AG09309 (cell line): Measurements from ENCODE around the gene ZBTB46.
"Not testable (repeated sequence)": the region's sequence is repeated elsewhere in the genome, so short reads cannot be mapped to it uniquely, and the experiment has no call there.

Experiments used
- DNase-seq: peaks from one replicate; pipeline ENCODE4 v3.0.0-alpha.2; 2010; ENCODE audit warnings: low read depth
- H3K4me3 ChIP-seq: 2 replicates; pipeline ENCODE4 v1.5.1; 2011; ENCODE audit warnings: mild to moderate bottlenecking, low read depth, low read length, moderate library complexity; ENCODE audit not compliant: control insufficient read depth
- TF ChIP-seq, protein P1 (sequence below): IDR thresholded peaks from 2 replicates; pipeline ENCODE4 v1.5.1; 2011; ENCODE audit warnings: mild to moderate bottlenecking, low read depth, low read length, inconsistent platforms; ENCODE audit not compliant: insufficient read depth, control insufficient read depth; ENCODE audit errors: missing control alignments

The ZBTB46 gene, protein sequence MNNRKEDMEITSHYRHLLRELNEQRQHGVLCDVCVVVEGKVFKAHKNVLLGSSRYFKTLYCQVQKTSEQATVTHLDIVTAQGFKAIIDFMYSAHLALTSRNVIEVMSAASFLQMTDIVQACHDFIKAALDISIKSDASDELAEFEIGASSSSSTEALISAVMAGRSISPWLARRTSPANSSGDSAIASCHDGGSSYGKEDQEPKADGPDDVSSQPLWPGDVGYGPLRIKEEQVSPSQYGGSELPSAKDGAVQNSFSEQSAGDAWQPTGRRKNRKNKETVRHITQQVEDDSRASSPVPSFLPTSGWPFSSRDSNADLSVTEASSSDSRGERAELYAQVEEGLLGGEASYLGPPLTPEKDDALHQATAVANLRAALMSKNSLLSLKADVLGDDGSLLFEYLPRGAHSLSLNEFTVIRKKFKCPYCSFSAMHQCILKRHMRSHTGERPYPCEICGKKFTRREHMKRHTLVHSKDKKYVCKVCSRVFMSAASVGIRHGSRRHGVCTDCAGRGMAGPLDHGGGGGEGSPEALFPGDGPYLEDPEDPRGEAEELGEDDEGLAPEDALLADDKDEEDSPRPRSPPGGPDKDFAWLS

DNA sequence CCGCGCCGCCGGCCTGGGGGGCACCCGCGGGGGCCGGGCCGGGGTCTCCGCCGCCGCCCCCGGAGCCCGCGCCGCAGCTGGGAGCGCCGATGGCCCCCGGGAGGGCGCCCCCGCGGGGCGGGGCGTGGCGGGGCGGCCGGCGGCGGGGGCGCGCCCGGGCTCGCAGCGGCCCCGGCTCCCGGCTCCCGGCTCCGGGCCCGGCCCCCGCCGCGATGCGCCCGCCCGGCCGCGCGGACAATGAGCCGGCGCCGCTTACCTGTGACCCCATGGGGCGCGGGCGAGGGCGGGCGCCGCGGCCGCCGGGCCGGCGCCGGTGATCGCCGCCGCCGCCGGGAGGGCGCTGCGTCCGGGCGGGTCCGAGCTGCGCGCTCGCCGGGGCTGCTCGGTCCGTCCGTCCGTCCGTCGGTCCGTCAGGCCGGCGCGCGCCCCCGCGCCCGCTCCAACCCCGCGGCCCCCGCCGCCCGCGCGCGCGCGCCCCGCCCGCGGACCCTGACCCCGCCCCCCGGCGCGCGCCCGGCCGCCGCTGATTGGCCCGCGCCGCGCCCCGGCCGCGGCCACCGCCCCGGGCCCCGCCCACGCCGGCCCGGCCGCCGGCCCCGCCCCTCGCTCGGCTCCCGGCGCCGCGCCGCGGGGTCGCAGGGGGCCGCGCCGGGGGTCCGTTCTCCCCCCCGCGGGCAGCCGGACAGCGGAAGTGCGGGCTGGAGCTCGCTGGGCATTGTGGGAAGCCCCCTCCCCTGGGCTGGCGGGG, at the start of gene ZBTB46:
TSS of gene ZBTB46 (minus strand) at position 424 of the 748 bp plus-strand sequence. CDS start 40,507 bp downstream, outside the sequence.
- DNase-seq: no peak
- TF ChIP-seq, protein P1, sequence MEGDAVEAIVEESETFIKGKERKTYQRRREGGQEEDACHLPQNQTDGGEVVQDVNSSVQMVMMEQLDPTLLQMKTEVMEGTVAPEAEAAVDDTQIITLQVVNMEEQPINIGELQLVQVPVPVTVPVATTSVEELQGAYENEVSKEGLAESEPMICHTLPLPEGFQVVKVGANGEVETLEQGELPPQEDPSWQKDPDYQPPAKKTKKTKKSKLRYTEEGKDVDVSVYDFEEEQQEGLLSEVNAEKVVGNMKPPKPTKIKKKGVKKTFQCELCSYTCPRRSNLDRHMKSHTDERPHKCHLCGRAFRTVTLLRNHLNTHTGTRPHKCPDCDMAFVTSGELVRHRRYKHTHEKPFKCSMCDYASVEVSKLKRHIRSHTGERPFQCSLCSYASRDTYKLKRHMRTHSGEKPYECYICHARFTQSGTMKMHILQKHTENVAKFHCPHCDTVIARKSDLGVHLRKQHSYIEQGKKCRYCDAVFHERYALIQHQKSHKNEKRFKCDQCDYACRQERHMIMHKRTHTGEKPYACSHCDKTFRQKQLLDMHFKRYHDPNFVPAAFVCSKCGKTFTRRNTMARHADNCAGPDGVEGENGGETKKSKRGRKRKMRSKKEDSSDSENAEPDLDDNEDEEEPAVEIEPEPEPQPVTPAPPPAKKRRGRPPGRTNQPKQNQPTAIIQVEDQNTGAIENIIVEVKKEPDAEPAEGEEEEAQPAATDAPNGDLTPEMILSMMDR: no peak
- H3K4me3 ChIP-seq: peak within 1 kb of the TSS; percentile 38

DNA sequence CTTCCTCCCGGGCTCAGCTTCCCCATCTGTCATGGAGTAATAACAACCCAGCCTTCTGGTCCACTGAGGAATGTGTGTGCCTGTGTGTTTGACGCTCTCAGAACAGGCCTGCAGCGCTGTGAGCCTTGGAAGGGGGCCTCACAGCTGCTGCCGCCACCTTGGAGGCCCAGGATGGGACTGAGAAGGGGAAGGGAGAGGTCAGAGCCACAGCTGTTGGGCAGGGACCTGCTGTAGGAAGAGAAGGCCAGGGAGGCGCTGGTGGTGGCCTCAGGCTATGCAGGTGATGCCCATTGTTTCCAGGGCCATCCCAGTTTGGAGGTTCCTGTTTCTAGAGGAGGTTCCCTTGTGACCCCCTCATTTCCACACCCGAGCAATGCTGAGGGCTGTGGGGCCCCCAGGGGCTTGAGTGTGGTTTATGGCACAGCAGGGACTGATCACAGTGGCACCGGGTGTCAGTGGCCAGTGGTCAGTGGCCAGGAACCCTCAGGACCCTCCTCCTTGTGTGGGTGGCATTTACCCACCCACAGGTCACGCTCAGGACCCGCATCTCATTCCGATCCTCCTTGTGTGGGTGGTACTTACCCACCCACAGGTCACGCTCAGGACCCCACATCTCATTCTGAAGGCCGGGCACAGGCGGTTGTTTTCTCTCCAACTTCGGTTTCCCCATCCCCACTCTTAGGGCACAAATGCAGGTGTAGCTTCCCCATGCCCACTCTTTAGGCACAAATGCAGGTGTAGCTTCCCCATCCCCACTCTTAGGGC, 48.0 kb upstream of the ZBTB46 start:
- TF ChIP-seq, protein P1: no peak
- no peak overlapping the region for H3K4me3 ChIP-seq
- no peak for DNase-seq

DNA sequence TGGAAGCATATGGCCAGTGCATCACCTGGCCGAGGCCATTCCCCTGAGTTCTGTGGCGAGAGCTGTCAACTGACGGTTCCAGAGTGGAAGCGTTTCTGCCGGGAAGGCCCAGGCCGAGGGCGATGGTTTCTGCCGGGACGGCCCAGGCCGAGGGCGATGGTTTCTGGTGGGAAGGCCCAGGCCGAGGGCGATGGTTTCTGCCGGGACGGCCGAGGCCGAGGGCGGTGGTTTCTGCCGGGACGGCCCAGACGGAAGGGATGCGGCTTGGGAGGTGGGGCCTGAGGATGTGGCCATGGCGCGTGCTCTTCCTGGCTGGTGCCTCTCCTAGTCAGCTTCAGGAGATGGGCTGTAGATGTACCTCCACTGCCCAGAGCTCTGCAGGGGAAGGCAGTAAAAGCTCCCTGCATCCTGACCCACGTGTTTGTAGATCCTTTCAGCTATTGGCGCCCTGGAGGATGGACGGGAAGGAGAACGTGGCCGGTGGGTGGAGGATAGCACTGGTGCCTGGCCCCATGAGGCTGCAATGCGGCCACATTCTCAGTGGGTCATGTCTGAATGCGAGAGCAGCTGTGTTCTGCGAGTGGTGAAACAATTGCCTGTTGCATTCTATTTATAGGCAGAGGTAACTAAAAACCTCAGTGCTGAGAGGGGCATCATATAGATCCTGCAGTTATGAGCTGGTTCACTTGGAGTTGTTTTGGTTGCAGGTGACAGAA, 46.8 kb upstream of the ZBTB46 start:
- TF ChIP-seq, protein P1: no peak
- H3K4me3 ChIP-seq: no peak overlapping the region
- no peak for DNase-seq

DNA sequence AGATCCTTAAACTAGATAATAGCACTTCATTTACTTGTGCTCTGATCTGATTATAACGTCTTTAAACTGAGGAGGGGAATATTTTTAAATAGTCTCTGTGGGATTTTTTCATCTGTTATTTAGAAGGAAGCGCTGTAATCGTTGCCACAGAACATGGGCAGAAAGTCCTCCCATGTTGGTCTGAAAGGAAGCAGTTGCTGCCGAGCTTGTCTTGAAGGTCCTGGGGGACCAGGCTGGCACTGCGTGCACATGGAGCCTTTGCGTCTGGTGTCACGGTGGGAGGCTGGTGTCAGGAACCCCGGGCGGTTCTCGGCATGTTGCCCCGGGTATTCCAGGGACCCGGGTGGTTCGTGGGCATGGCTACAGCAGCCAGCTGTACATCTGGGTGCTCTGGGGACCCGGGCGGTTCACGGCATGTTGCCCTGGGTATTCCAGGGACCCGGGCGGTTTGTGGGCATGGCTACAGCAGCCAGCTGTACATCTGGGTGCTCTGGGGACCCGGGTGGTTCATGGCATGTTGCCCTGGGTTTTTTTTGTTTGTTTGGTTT, 45.5 kb upstream of the ZBTB46 start:
- no peak for DNase-seq
- no peak overlapping the region for H3K4me3 ChIP-seq

DNA sequence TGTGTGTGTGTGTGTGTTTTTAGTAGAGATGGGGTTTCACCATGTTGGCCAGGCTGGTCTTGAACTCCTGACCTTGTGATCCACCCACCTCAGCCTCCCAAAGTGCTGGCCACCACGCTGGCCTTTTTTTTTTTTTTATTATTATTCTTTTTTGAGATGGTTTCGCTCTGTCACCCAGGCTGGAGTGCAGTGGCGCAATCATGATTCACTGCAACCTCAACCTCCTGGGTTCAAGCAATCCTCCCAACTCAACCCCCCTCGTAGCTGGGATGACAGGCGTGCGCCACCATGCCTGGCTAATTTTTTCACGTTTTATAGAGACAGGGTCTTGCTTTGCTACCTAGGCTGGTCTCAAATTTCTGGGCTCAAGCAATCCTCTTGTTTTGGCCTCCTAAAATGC, 43.2 kb upstream of the ZBTB46 start:
- not testable (repeated sequence) for H3K4me3 ChIP-seq, DNase-seq

More for the DNA sequence above, 45.5 kb upstream of the ZBTB46 start:
- TF ChIP-seq, protein P1: no peak

DNA sequence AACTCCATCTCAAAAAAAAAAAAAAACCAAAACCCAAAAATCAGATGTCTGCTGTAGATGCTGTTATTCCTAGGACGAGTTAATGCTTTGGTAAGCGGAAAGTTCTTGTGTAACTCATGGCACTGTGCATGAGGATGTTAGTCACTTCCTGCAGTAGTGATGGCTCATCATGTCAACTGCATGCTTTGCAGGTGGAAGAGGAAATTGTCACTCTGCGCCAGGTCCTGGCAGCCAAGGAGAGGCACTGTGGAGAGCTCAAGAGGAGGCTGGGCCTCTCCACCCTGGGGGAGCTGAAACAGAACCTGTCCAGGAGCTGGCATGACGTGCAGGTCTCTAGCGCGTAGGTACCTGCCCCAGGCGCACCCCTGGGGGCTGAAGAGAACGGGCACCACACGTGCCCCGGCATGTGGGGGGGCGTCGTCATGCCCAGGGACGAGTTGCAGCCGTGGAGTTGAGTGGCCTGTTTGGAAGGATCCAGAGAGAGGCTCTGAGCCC, 42.5 kb upstream of the ZBTB46 start:
- no peak overlapping the region for H3K4me3 ChIP-seq
- DNase-seq: peak; percentile 56
- TF ChIP-seq, protein P1: no peak
